ENCODE measurements around the gene NPBWR2. TPM values are rescaled to one million over a fixed set of nuclear protein-coding genes. Genes with fewer than 3 reads are reported as not detected.

NPBWR2 gene
- total RNA-seq, 1 donor from 2014 or later: not detected

GRCh38 chr20:64144144-64144912, 37.0 kb upstream of the NPBWR2 start:
- Mint-ChIP-seq H3K27ac (ENCODE audit: unreplicated experiment) (peak overlapping the region; percentile 44), H3K4me3 (ENCODE audit: unreplicated experiment) (no peak overlapping the region)

GRCh38 chr20:64143018-64143801, 35.8 kb upstream of the NPBWR2 start:
- H3K27me3 Mint-ChIP-seq (ENCODE audit: unreplicated experiment): peaks cover 9% of the 10 kb centered on the region
- H3K9me3 Mint-ChIP-seq (ENCODE audit: unreplicated experiment): peaks cover 19% of the 10 kb centered on the region
- no peak overlapping the region for H3K4me3 Mint-ChIP-seq (ENCODE audit: unreplicated experiment)
- peaks cover 32% of the 10 kb centered on the region for H3K4me1 Mint-ChIP-seq (ENCODE audit: low read depth, unreplicated experiment)
- no peak for TF ChIP-seq CTCF (IDR thresholded peaks at IDR 0.05; ENCODE audit: partially characterized antibody, unreplicated experiment)
- DNase-seq: peak; percentile 10
- peaks cover 7% of the 10 kb centered on the region for H3K36me3 Mint-ChIP-seq (ENCODE audit: unreplicated experiment)
- H3K27ac Mint-ChIP-seq (ENCODE audit: unreplicated experiment): no peak overlapping the region

More at GRCh38 chr20:64144144-64144912, 37.0 kb upstream of the NPBWR2 start:
- TF ChIP-seq CTCF (IDR thresholded peaks at IDR 0.05; ENCODE audit: partially characterized antibody, unreplicated experiment): no peak
- peaks cover 9% of the 10 kb centered on the region for H3K27me3 Mint-ChIP-seq (ENCODE audit: unreplicated experiment)
- no peak for DNase-seq
- H3K9me3 Mint-ChIP-seq (ENCODE audit: unreplicated experiment): peaks cover 19% of the 10 kb centered on the region
- peaks cover 7% of the 10 kb centered on the region for H3K36me3 Mint-ChIP-seq (ENCODE audit: unreplicated experiment)
- peaks cover 32% of the 10 kb centered on the region for H3K4me1 Mint-ChIP-seq (ENCODE audit: low read depth, unreplicated experiment)

- peaks cover 9% of the 10 kb centered on the region for H3K27me3 Mint-ChIP-seq (ENCODE audit: unreplicated experiment)
- DNase-seq: peak; percentile 3
- H3K27ac Mint-ChIP-seq (ENCODE audit: unreplicated experiment): no peak overlapping the region
- no peak overlapping the region for H3K4me3 Mint-ChIP-seq (ENCODE audit: unreplicated experiment)
- H3K9me3 Mint-ChIP-seq (ENCODE audit: unreplicated experiment): peaks cover 19% of the 10 kb centered on the region
- peaks cover 7% of the 10 kb centered on the region for H3K36me3 Mint-ChIP-seq (ENCODE audit: unreplicated experiment)
- no peak for TF ChIP-seq CTCF (IDR thresholded peaks at IDR 0.05; ENCODE audit: partially characterized antibody, unreplicated experiment)
- peaks cover 29% of the 10 kb centered on the region for H3K4me1 Mint-ChIP-seq (ENCODE audit: low read depth, unreplicated experiment)
These were observed 35.2 kb upstream of the NPBWR2 start for GRCh38 chr20:64142590-64142989.

- H3K4me3 Mint-ChIP-seq (ENCODE audit: unreplicated experiment): no peak overlapping the region
- peak; percentile 14 for DNase-seq
- H3K36me3 Mint-ChIP-seq (ENCODE audit: unreplicated experiment): peaks cover 7% of the 10 kb centered on the region
- H3K27me3 Mint-ChIP-seq (ENCODE audit: unreplicated experiment): peaks cover 6% of the 10 kb centered on the region
- peaks cover 14% of the 10 kb centered on the region for H3K9me3 Mint-ChIP-seq (ENCODE audit: unreplicated experiment)
- no peak for TF ChIP-seq CTCF (IDR thresholded peaks at IDR 0.05; ENCODE audit: partially characterized antibody, unreplicated experiment)
- peaks cover 23% of the 10 kb centered on the region for H3K4me1 Mint-ChIP-seq (ENCODE audit: low read depth, unreplicated experiment)
- no peak overlapping the region for H3K27ac Mint-ChIP-seq (ENCODE audit: unreplicated experiment)
These were observed 33.6 kb upstream of the NPBWR2 start for GRCh38 chr20:64140956-64141355.
